K562 (cell line): Measurements from ENCODE around the gene FZD4. TPM values are rescaled to one million over a fixed set of nuclear protein-coding genes. Genes with fewer than 3 reads are reported as not detected.

Experiments used
- BRD4 ChIP-seq: fragments of 200-600 bp; sonication (generic); IDR thresholded peaks from 2 replicates; pipeline ENCODE4 v1.6.1; 2017; ENCODE audit warnings: inconsistent platforms
- EZH2 ChIP-seq: IDR thresholded peaks from 2 replicates; pipeline ENCODE4 v1.6.1; 2012; ENCODE audit warnings: low read depth, mild to moderate bottlenecking, inconsistent platforms, low read length, borderline replicate concordance
- HNRNPL ChIP-seq: fragments of 200-400 bp; formaldehyde crosslinking; IDR thresholded peaks from 2 replicates; pipeline ENCODE4 v1.6.1; 2017; ENCODE audit warnings: low read depth, mild to moderate bottlenecking, low read length
- MITF ChIP-seq: IDR thresholded peaks from 2 replicates; pipeline ENCODE4 v1.6.1; 2014; ENCODE audit warnings: antibody characterized with exemption
- MNT ChIP-seq, 2 experiments: fragments of 450-650 bp; conservative IDR thresholded peaks; 2 replicates each; pipeline ENCODE4 v1.6.1; 2017; ENCODE audit warnings: mild to moderate bottlenecking in 2 of 2, moderate library complexity in 2 of 2
- RREB1 ChIP-seq: fragments of 250-450 bp; sonication (Bioruptor Pico); IDR thresholded peaks from 2 replicates; pipeline ENCODE4 v1.4.0; 2020
- SRSF7 ChIP-seq: fragments of 200-400 bp; formaldehyde crosslinking; optimal IDR thresholded peaks from 2 replicates; pipeline ENCODE3; 2017; ENCODE audit warnings: mild to moderate bottlenecking, low read depth, low read length
- TBP ChIP-seq: optimal IDR thresholded peaks from 2 replicates; pipeline ENCODE3; 2011; ENCODE audit warnings: low read depth, low read length, improper control_type of control experiment
- TGIF2 ChIP-seq: sonication (generic); formaldehyde crosslinking; IDR thresholded peaks from 2 replicates; pipeline ENCODE4 v1.8.1; 2022; ENCODE audit warnings: mild to moderate bottlenecking, missing genetic modification reagents, moderate library complexity
- XRCC4 ChIP-seq: IDR thresholded peaks from one replicate; pipeline ENCODE4 v1.6.1; 2011; ENCODE audit not compliant: insufficient read depth, insufficient read length; ENCODE audit errors: extremely low read depth
- ZBTB11 ChIP-seq, 3 experiments: fragments of 200-800 bp in 1 of 3; fragments of 250-450 bp in 1 of 3; fragments of 450-650 bp in 1 of 3; sonication (Bioruptor Pico) in 1 of 3; sonication (Bioruptor generic) in 1 of 3; formaldehyde crosslinking in 1 of 3; IDR thresholded peaks; 2 replicates each; pipeline versions ENCODE4 v1.6.1 to v1.8.0; 2016 to 2022; ENCODE audit warnings: mild to moderate bottlenecking in 2 of 3, missing genetic modification characterization in 2 of 3, missing compliant biosample characterization in 1 of 3, moderate library complexity in 1 of 3
- ZEB2 ChIP-seq: fragments of 450-650 bp; IDR thresholded peaks from 2 replicates; pipeline ENCODE4 v1.6.1; 2016
- ZNF174 ChIP-seq: fragments of 250-450 bp; sonication (Bioruptor Pico); IDR thresholded peaks from 2 replicates; pipeline ENCODE4 v1.4.0; 2020; ENCODE audit warnings: mild to moderate bottlenecking
- ZNF24 ChIP-seq: fragments of 450-650 bp; IDR thresholded peaks from 2 replicates; pipeline ENCODE4 v1.6.1; 2016
- ZNF436 ChIP-seq: fragments of 250-450, 450-650 bp; sonication (Bioruptor Pico); formaldehyde crosslinking; IDR thresholded peaks from 2 replicates; pipeline ENCODE4 v1.7.0; 2020; ENCODE audit warnings: mild to moderate bottlenecking
- polyA plus RNA-seq, 8 experiments: library from polyadenylated mRNA; depleted of rRNA in 4 of 8; stranded (reverse) in 5 of 8; unstranded in 3 of 8; fragments of >200 nt; fragmentation: Nextera tagmentation in 2 of 8; fragmentation: Illumina TruSeq in 1 of 8; extraction: Ambion mirVana in 2 of 8; extraction: Trizol in 1 of 8; gene quantifications; 2 replicates each; pipeline versions ENCODE4 v1.2.1 to v1.2.3, GENCODE V29; 2011 to 2014; ENCODE audit warnings: inconsistent platforms in 1 of 8, missing spikeins in 1 of 8
- total RNA-seq, 7 experiments: library from RNA; depleted of rRNA in 6 of 7; stranded (reverse); fragments of >200 nt in 6 of 7; fragmentation: Illumina TruSeq in 2 of 7; extraction: Trizol in 2 of 7; gene quantifications; 2 replicates each; pipeline versions ENCODE4 v1.2.1 to v1.2.3, GENCODE V29; 2011 to 2021; ENCODE audit warnings: low replicate concordance in 1 of 7

The FZD4 gene
- total and polyA plus RNA-seq, 9 of the 15 experiments (the other 6 are each of a cell fraction or from before 2014, with no cell fraction given), result 1.2 to 7.9 (median 5.8) TPM

GRCh38 chr11:86999859-87000753 lies 44.9 kb upstream of the FZD4 start (continued):
- TF ChIP-seq ZBTB11 (CRISPR knock-in tag; IDR thresholded peaks at IDR 0.05) (peak in 1 of 3 experiments; percentile 72; a peak in 2 of 6 replicates), MITF (peak; percentile 98), RREB1 (no peak), ZNF174 (no peak), EZH2 (no peak), ZEB2 (peak; percentile 85), ZNF24 (peak; percentile 59; the same call in 1 of the 2 replicates), SRSF7 (no peak), BRD4 (no peak), ZNF436 (CRISPR knock-in tag) (no peak), MNT (conservative IDR thresholded peaks at IDR 0.05) (peak; percentile 76 to 85; a peak in 3 of 4 replicates), XRCC4 (no peak), TGIF2 (no peak), TBP (peak; percentile 30), HNRNPL (no peak)
